T-helper 17 cell (primary cell): ENCODE results near the gene MARCHF3. TPM values are rescaled to one million over a fixed set of nuclear protein-coding genes. Genes with fewer than 3 reads are reported as not detected.

Experiments used
- ATAC-seq: fragments of 150-1000 bp; cut with Tn5 transposase; 2 replicates; pipeline ENCODE4 v1.10.0; 2021; ENCODE audit warnings: mild to moderate bottlenecking, moderate library complexity
- DNase-seq, 3 donors: peaks; one replicate each; pipeline versions ENCODE4 v3.0.0 to v3.0.0-alpha.2; 2020 to 2021
- H3K9me3 ChIP-seq: one replicate; pipeline ENCODE4 v1.7.0; 2013; ENCODE audit warnings: low read length, mild to moderate bottlenecking; ENCODE audit not compliant: control insufficient read depth, poor library complexity, severe bottlenecking
- H3K27ac Mint-ChIP-seq: one replicate; pipeline ENCODE4 v1.8.0; 2022; ENCODE audit warnings: mild to moderate bottlenecking, moderate library complexity, mixed read lengths
- H3K27me3 Mint-ChIP-seq: one replicate; pipeline ENCODE4 v1.8.0; 2022; ENCODE audit warnings: mixed read lengths
- H3K36me3 Mint-ChIP-seq: one replicate; pipeline ENCODE4 v1.8.0; 2022; ENCODE audit warnings: low read depth, mixed read lengths
- H3K4me1 Mint-ChIP-seq: one replicate; pipeline ENCODE4 v1.8.0; 2022; ENCODE audit warnings: mild to moderate bottlenecking, mixed read lengths
- H3K4me3 Mint-ChIP-seq: one replicate; pipeline ENCODE4 v1.8.0; 2022; ENCODE audit warnings: mild to moderate bottlenecking, moderate library complexity, mixed read lengths
- total RNA-seq, 4 donors: library from RNA in 2 of 4; stranded (reverse) in 2 of 4; gene quantifications; one replicate each; pipeline ENCODE4 v1.2.3 and lab custom pipeline; 2022 to 2026

MARCHF3 gene
- total RNA-seq, 2 donors from 2014 or later: 6.6 to 8.4 TPM

DNA sequence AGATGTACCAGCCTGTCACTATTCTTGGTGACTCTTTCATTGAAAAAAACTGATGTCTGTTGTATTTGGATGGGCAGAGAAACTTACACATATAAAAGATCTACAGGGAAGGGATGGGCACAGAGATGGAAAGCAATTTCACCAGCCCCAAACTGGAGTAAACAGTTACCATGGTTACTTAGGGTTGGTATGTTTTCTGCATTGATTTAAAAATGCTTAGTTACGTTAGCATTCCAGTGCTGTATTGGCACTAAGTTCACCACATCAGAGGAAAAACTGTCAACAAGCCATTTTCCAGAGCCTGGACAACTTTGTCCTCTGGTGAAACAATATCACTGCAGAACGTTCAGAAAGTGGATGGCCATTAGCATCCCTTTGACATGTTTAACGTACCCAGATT, 28.0 kb downstream of the MARCHF3 start:
- DNase-seq: no peak
- H3K36me3 Mint-ChIP-seq: peaks cover 11% of the 10 kb centered on the region
- ATAC-seq: no peak

GRCh38 chr5:127001621-127002296, 28.6 kb downstream of the MARCHF3 start:
- H3K36me3 Mint-ChIP-seq: peaks cover 11% of the 10 kb centered on the region
- no peaks in the 10 kb centered on the region for H3K9me3 ChIP-seq
- H3K4me1 Mint-ChIP-seq: peaks cover 6% of the 10 kb centered on the region
- peaks cover 4% of the 10 kb centered on the region for H3K27me3 Mint-ChIP-seq
- H3K27ac Mint-ChIP-seq: no peak overlapping the region
- no peak overlapping the region for H3K4me3 Mint-ChIP-seq
- ATAC-seq (no peak), DNase-seq (no peak)

More for the DNA sequence above, 28.0 kb downstream of the MARCHF3 start:
- no peaks in the 10 kb centered on the region for H3K9me3 ChIP-seq
- H3K4me3 Mint-ChIP-seq: no peak overlapping the region
- peaks cover 6% of the 10 kb centered on the region for H3K4me1 Mint-ChIP-seq
- no peak overlapping the region for H3K27ac Mint-ChIP-seq
- H3K27me3 Mint-ChIP-seq: peaks cover 4% of the 10 kb centered on the region

DNA sequence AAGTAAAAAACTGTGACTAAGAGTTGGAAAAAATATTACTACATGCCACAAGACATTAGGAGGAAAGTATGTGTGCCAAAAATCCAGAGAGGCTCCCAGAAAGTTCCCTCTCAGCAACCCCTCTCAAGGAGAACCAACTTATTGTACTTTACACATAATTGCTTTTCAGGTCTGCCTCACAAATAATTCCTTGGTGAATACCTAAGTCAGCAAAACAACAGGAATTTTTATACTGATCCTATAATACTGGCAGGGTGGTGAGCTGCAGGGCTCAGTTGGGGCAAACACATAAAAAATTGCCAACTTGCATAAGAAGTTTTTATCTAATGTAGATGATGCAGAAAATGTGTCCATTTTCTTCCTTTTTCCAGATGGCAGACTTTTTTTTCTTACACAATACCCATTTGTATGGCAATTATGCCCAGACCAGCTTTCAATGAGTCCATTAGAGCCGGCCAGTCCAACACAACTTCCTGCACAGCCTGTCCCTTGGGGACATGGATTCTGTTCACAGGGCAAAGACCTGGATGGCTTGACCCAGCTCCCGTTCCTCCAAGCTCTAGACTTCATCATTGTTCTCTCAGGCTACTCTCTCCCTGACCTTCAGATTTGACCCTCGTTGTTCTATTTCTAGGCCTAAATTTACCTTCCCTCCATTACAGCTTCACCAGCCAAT, 31.3 kb downstream of the MARCHF3 start:
- DNase-seq (no peak), ATAC-seq (no peak)
- peaks cover 4% of the 10 kb centered on the region for H3K27me3 Mint-ChIP-seq
- no peak overlapping the region for H3K4me3 Mint-ChIP-seq
- H3K27ac Mint-ChIP-seq: no peak overlapping the region
- peaks cover 6% of the 10 kb centered on the region for H3K4me1 Mint-ChIP-seq
- H3K36me3 Mint-ChIP-seq: peaks cover 11% of the 10 kb centered on the region
- H3K9me3 ChIP-seq: no peaks in the 10 kb centered on the region

GRCh38 chr5:126998201-126998631, 32.1 kb downstream of the MARCHF3 start:
- DNase-seq (no peak), ATAC-seq (no peak)
- Mint-ChIP-seq H3K4me1 (peaks cover 6% of the 10 kb centered on the region), H3K4me3 (no peak overlapping the region), H3K27ac (no peak overlapping the region), H3K27me3 (peaks cover 4% of the 10 kb centered on the region), H3K36me3 (peaks cover 11% of the 10 kb centered on the region)
- H3K9me3 ChIP-seq: no peaks in the 10 kb centered on the region

DNA sequence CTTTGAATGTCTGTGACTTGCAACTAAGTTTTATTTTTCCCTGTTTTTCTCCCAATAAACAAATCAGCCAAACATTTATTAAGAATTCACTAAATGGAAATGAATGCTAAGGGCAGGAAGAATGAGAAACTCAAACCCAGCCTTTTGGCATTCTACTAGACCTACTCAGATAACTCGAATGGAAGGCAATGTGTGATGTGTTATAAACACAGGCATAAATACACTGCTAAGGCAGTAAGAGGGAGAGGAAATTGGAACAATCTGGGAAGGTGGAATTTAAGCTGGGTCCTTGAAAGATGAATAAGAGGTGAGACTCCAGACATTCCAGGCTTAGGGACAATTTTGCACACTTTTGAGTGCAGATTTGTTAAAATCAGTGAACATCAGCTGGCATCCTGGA, 34.7 kb downstream of the MARCHF3 start:
- Mint-ChIP-seq H3K4me3 (no peak overlapping the region), H3K27me3 (no peaks in the 10 kb centered on the region), H3K27ac (no peak overlapping the region), H3K4me1 (no peaks in the 10 kb centered on the region), H3K36me3 (no peaks in the 10 kb centered on the region)
- no peak for ATAC-seq
- DNase-seq: no peak
- no peaks in the 10 kb centered on the region for H3K9me3 ChIP-seq

DNA sequence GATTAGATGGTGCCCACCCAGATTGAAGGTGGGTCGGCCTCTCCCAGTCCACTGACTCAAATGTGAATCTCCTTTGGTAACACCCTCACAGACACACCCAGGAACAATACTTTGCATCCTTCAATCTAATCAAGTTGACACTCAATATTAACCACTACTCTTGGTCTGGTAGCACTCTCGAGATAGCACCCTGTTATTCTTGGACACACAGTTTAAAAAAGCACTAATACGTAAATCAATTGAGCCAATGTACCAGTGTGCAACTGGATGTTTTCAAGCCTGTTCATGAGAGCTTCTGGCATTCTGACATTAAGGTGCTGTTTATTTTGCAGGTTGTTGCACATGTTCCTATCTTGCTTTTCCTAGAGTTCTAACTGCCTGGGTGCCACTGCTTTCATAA, 35.3 kb downstream of the MARCHF3 start:
- ATAC-seq: no peak
- no peak overlapping the region for H3K4me3 Mint-ChIP-seq

DNA sequence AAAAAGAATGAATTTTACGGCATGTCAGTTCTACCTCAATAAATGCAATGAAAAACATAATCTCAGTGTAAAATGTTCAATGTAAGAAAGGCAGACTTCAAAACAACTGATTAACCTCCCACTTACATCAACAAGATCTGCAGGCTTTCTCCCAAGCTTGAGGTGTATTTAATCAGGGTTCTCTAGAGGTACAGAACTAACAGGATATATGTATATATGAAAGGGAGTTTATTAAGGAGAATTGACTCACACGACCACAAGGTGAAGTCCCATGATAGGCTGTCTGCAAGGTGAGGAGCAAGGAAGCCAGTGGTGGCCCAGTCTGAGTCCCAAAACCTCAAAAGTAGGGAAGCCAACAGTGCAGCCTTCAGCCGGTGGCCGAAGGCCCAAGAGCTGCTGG, 35.9 kb downstream of the MARCHF3 start:
- no peaks in the 10 kb centered on the region for H3K4me1 Mint-ChIP-seq
- DNase-seq (no peak), ATAC-seq (no peak)
- H3K27me3 Mint-ChIP-seq: no peaks in the 10 kb centered on the region
- H3K36me3 Mint-ChIP-seq: no peaks in the 10 kb centered on the region
- H3K9me3 ChIP-seq: no peaks in the 10 kb centered on the region
- no peak overlapping the region for H3K27ac Mint-ChIP-seq
- no peak overlapping the region for H3K4me3 Mint-ChIP-seq

More for the DNA sequence above, 35.3 kb downstream of the MARCHF3 start:
- DNase-seq: no peak
- Mint-ChIP-seq H3K27ac (no peak overlapping the region), H3K36me3 (no peaks in the 10 kb centered on the region), H3K4me1 (no peaks in the 10 kb centered on the region), H3K27me3 (no peaks in the 10 kb centered on the region)
- no peaks in the 10 kb centered on the region for H3K9me3 ChIP-seq

DNA sequence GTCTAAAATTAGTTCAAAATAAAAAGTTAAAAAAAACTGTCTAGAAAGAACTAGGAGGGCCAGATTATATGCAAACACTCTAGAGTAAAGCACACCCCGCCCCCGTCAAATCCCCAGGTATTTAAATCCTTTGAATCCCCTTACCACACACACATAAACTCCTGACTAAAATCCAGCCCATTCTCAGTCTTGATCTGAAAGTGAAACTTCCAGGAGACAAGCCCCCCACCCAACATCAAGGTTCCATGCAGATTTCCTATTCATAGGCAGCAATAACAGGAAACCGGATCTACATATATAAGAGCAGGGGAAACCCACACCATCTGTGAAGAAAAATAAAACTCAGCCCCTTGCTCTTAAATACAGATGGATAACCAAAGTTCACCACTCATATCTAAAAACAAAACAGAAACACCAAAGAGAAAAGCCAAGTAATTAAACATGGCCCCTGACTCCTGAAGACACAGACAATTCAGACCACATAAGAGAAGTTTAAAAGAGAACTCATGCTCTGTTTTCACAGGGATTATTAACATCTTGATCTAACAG, 42.3 kb downstream of the MARCHF3 start:
- Mint-ChIP-seq H3K27ac (peak overlapping the region; percentile 93), H3K36me3 (no peaks in the 10 kb centered on the region), H3K4me1 (peaks cover 20% of the 10 kb centered on the region), H3K27me3 (no peaks in the 10 kb centered on the region), H3K4me3 (peak overlapping the region; percentile 78)
- peak; percentile 94 for ATAC-seq
- DNase-seq: no peak
- no peaks in the 10 kb centered on the region for H3K9me3 ChIP-seq

DNA sequence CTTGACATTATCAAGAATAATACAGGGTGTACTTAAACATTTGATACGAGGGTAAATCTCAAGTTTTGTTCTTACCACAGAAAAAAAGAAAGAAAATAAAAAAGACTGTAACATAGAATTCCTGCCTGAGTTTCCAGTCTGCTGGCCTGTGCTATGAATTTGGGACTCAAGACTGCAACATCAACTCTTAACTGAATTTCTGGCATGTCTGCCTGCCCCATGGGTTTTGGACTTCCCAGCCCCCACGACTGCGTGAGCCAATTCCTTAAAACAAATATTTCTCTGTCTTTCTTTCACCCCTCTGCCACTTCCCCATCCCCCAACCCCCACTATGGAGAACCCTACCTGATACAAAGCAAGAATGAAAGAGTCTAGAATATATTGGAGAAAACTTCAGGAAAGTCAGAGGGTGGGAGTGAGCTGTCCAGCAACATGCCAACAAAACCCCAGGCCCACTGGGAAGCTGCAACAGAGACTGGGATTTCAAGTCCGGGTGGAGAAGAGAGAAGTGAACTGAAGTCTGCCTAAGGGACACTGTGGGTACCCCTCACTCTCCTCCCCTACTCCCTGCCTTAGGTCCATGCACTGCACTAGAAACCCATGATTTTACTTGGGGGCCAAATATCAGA, 43.0 kb downstream of the MARCHF3 start:
- peak overlapping the region; percentile 93 for H3K27ac Mint-ChIP-seq
- H3K9me3 ChIP-seq: no peaks in the 10 kb centered on the region
- H3K4me3 Mint-ChIP-seq: peak overlapping the region; percentile 78

GRCh38 chr5:126984632-126985031, 45.7 kb downstream of the MARCHF3 start:
- ATAC-seq (no peak), DNase-seq (no peak)
- Mint-ChIP-seq H3K36me3 (peaks cover 2% of the 10 kb centered on the region), H3K27me3 (no peaks in the 10 kb centered on the region), H3K4me3 (no peak overlapping the region), H3K27ac (no peak overlapping the region), H3K4me1 (peaks cover 25% of the 10 kb centered on the region)
- H3K9me3 ChIP-seq: no peaks in the 10 kb centered on the region

More for the DNA sequence above, 43.0 kb downstream of the MARCHF3 start:
- Mint-ChIP-seq H3K4me1 (peaks cover 22% of the 10 kb centered on the region), H3K36me3 (no peaks in the 10 kb centered on the region), H3K27me3 (no peaks in the 10 kb centered on the region)
- no peak for DNase-seq
- peak; percentile 13 for ATAC-seq

GRCh38 chr5:126983874-126984266, 46.5 kb downstream of the MARCHF3 start:
- Mint-ChIP-seq H3K36me3 (peaks cover 2% of the 10 kb centered on the region), H3K27me3 (no peaks in the 10 kb centered on the region), H3K4me3 (no peak overlapping the region), H3K27ac (peak overlapping the region; percentile 59), H3K4me1 (peaks cover 25% of the 10 kb centered on the region)
- H3K9me3 ChIP-seq: no peaks in the 10 kb centered on the region
- ATAC-seq (no peak), DNase-seq (no peak)

GRCh38 chr5:126982926-126983873, 47.2 kb downstream of the MARCHF3 start:
- Mint-ChIP-seq H3K27me3 (no peaks in the 10 kb centered on the region), H3K4me1 (peaks cover 22% of the 10 kb centered on the region), H3K4me3 (no peak overlapping the region), H3K27ac (peak overlapping the region; percentile 59), H3K36me3 (peaks cover 2% of the 10 kb centered on the region)
- ATAC-seq (no peak), DNase-seq (no peak)
- no peaks in the 10 kb centered on the region for H3K9me3 ChIP-seq
